Heart left ventricle (tissue), 16 donors: ENCODE measurements around the gene MAK. TPM values are rescaled to one million over a fixed set of nuclear protein-coding genes. Genes with fewer than 3 reads are reported as not detected.

Experiments
- ATAC-seq, 4 donors: fragments of 200-7000 bp; cut with Tn5 transposase; one replicate each; pipeline ENCODE4 v1.9.1; 2020 to 2022; ENCODE audit warnings: moderate library complexity in 4 of 4, mild to moderate bottlenecking in 3 of 4, moderate number of reproducible peaks in 1 of 4
- DNase-seq, 5 donors: peaks; one replicate each; pipeline ENCODE4 v3.0.0-alpha.2; 2020
- H3K27ac ChIP-seq, 12 donors: fragments of 200-600 bp; sonication (generic) in 4 of 12; one replicate each; pipeline versions ENCODE4 v1.5.0 to v1.8.0; 2016 to 2022; ENCODE audit warnings: mild to moderate bottlenecking in 2 of 12
- H3K27me3 ChIP-seq, 9 donors: fragments of 200-600 bp; sonication (generic) in 2 of 9; one replicate each; pipeline versions ENCODE4 v1.5.1 to v1.8.0; 2016 to 2022; ENCODE audit warnings: mild to moderate bottlenecking in 3 of 9
- H3K36me3 ChIP-seq, 9 donors: fragments of 200-600 bp; sonication (generic) in 2 of 9; one replicate each; pipeline versions ENCODE4 v1.5.0 to v1.8.0; 2018 to 2022; ENCODE audit warnings: mild to moderate bottlenecking in 2 of 9
- H3K4me1 ChIP-seq, 12 donors: fragments of 200-600 bp; sonication (generic) in 4 of 12; one replicate each; pipeline versions ENCODE4 v1.5.0 to v1.8.0; 2016 to 2022; ENCODE audit warnings: mild to moderate bottlenecking in 3 of 12
- H3K4me3 ChIP-seq, 12 donors: fragments of 200-600 bp; sonication (generic) in 4 of 12; one replicate each; pipeline versions ENCODE4 v1.5.0 to v1.8.0; 2017 to 2022; ENCODE audit warnings: mild to moderate bottlenecking in 9 of 12, moderate library complexity in 4 of 12
- H3K9me3 ChIP-seq, 12 donors: fragments of 200-600 bp; sonication (generic) in 4 of 12; one replicate each; pipeline versions ENCODE4 v1.5.0 to v1.8.0; 2016 to 2022; ENCODE audit warnings: mild to moderate bottlenecking in 1 of 12
- POLR2A ChIP-seq, 2 donors: fragments of 450-650 bp; IDR thresholded peaks; one replicate each; pipeline ENCODE4 v1.6.1; 2017; ENCODE audit warnings: antibody characterized with exemption in 2 of 2, mild to moderate bottlenecking in 2 of 2, moderate library complexity in 2 of 2
- WGBS, 4 donors: extraction: QIAGEN DNeasy Blood & Tissue Kit in 2 of 4; methylation state at CpG; one replicate each; pipeline versions ENCODE4 v1.1.5 to v1.1.7; 2013 to 2018; 5-methylcytosine and 5-hydroxymethylcytosine counted together
- intact Hi-C, 10 donors: fragments of 100-400 bp; cut with DNase I; formaldehyde crosslinking; loops; one replicate each; pipeline versions ENCODE4 v1.11.1 to v1.14.2; 2022
- polyA plus RNA-seq, 2 donors: library from polyadenylated mRNA; stranded (reverse); fragments of 200-250 nt; gene quantifications; one replicate each; pipeline ENCODE4 v1.2.3, GENCODE V29; 2013
- total RNA-seq, 9 donors: library from RNA; depleted of rRNA in 2 of 9; stranded (reverse); fragments of >200 nt in 2 of 9; fragmentation: NEBNext Ultra II Directional in 3 of 9; extraction: Animal tissue kit (Norgen Biotek cat#: 25700) in 3 of 9; gene quantifications; one replicate each; pipeline versions ENCODE4 v1.1.0 to v1.2.4, GENCODE V29; 2016 to 2023
- TF ChIP-seq, protein P1 (sequence below), 12 donors: fragments of 200-600 bp; sonication (generic) in 4 of 12; IDR thresholded peaks; one replicate each; pipeline versions ENCODE4 v1.5.0 to v1.8.0; 2018 to 2022; ENCODE audit warnings: antibody characterized with exemption in 12 of 12, mild to moderate bottlenecking in 5 of 12
- donor health status: ischemic (EF 13 %, LVEDD 7.1; RV severe dilation, severe dysfunction).
- donor health status: healthy with polysubstance abuse.
- donor health status: DM: no; HTN: yes; CAD: no.
- donor health status: DM: no; HTN: no; CAD: no.
- donor health status: ischemic (EF 25% LVEDD 6.9; RV normal size, moderate dysfunction).
- donor health status: ischemic (EF 25% LVEDD 5.7; RV mildly dilated, moderate dysfunction).
- donor health status: healthy.
- donor health status: DM: yes; HTN: yes; CAD: no.
- donor health status: ischemic (EF 35%, LVEDD 5.7; RV mildly dilated, moderate dysfunction).
- donor health status: nonischemic (EF 11% LVEDD 7.7; RV severe dilation, severe dysfunction).
- donor health status: DM: yes; HTN: yes; CAD: no.
- donor health status: PGD.
- donor health status: ischemic (EF 29% LVEDD 5.4; RV normal size, mild dysfunction).
- donor health status: nonischemic (EF 23%, LVEDD 6.1; RV moderate dilation, normal function).

The MAK gene
- total and polyA plus RNA-seq, 11 donors = 0.04 to 0.36 (median 0.15) TPM; not detected in 5

GRCh38 chr6:10730254-10730653, 108.1 kb downstream of the MAK start:
- Histone ChIP-seq H3K27ac (no peak overlapping the region), H3K9me3 (no peaks in the 10 kb centered on the region), H3K4me3 (no peak overlapping the region), H3K4me1 (peaks cover 0 to 26% (median 10%) of the 10 kb centered on the region in 12 donors), H3K27me3 (no peaks in the 10 kb centered on the region), H3K36me3 (peaks cover 0 to 88% (median 69%) of the 10 kb centered on the region in 9 donors)
- intact Hi-C loops = no loop called here
- no peak for TF ChIP-seq POLR2A (IDR thresholded peaks at IDR 0.05)
- TF ChIP-seq, protein P1, sequence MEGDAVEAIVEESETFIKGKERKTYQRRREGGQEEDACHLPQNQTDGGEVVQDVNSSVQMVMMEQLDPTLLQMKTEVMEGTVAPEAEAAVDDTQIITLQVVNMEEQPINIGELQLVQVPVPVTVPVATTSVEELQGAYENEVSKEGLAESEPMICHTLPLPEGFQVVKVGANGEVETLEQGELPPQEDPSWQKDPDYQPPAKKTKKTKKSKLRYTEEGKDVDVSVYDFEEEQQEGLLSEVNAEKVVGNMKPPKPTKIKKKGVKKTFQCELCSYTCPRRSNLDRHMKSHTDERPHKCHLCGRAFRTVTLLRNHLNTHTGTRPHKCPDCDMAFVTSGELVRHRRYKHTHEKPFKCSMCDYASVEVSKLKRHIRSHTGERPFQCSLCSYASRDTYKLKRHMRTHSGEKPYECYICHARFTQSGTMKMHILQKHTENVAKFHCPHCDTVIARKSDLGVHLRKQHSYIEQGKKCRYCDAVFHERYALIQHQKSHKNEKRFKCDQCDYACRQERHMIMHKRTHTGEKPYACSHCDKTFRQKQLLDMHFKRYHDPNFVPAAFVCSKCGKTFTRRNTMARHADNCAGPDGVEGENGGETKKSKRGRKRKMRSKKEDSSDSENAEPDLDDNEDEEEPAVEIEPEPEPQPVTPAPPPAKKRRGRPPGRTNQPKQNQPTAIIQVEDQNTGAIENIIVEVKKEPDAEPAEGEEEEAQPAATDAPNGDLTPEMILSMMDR (IDR thresholded peaks at IDR 0.05) = no peak
- peak in 3 of 4 donors; percentile 24 to 54 (median 29) for ATAC-seq
- no peak for DNase-seq
- WGBS, 4 donors = 65 to 67% (median 66%) methylated on average over 3 of the region's 3 CpGs

GRCh38 chr6:10725716-10726115, 112.6 kb downstream of the MAK start:
- intact Hi-C loops = loop anchor here in 1 of 10 donors (2.0 kb wide), 1 partner anchor 31 kb away; the partner anchor contains the start of genes C6orf52 and PAK1IP1
- Histone ChIP-seq H3K36me3 (peaks cover 0 to 56% (median 41%) of the 10 kb centered on the region in 9 donors), H3K4me3 (no peak overlapping the region), H3K27ac (peak overlapping the region in 1 of 12 donors; percentile 33), H3K4me1 (peaks cover 0 to 55% (median 38%) of the 10 kb centered on the region in 12 donors), H3K27me3 (no peaks in the 10 kb centered on the region), H3K9me3 (no peaks in the 10 kb centered on the region)
- ATAC-seq (no peak), DNase-seq (no peak)
- TF ChIP-seq, protein P1 (IDR thresholded peaks at IDR 0.05) = no peak
- no peak for TF ChIP-seq POLR2A (IDR thresholded peaks at IDR 0.05)
- 65 to 76% (median 70%) methylated on average over 9 of the region's 9 CpGs for WGBS, 4 donors

DNA sequence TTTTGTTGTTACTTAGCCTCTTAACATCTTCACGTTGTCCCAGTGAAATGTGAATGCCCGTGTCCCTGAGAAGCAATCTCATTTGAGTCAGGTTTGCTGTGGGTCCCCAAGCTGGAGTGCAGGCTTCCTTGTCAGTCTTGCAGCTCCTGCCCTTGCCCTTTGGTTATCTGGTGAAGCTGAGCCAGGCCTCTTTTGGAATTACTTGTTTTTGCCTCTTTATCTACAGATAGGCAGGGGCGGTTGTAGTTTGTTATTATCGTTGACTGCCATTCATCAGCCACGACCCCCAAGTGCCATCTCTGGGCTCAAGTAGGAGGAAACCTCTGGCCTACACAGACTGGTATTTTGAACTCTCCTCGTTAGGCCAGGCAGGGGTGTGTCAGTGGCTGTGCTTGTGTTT, 113.3 kb downstream of the MAK start:
- intact Hi-C loops = loop anchor here in 1 of 10 donors (2.0 kb wide), 1 partner anchor 30 kb away; the partner anchor contains the start of genes C6orf52 and PAK1IP1
- DNase-seq = no peak
- TF ChIP-seq, protein P1 (IDR thresholded peaks at IDR 0.05) = no peak
- no peak for TF ChIP-seq POLR2A (IDR thresholded peaks at IDR 0.05)
- Histone ChIP-seq H3K36me3 (peaks cover 0 to 50% (median 34%) of the 10 kb centered on the region in 9 donors), H3K27me3 (no peaks in the 10 kb centered on the region), H3K4me1 (peaks cover 0 to 49% (median 34%) of the 10 kb centered on the region in 12 donors), H3K4me3 (no peak overlapping the region), H3K9me3 (no peaks in the 10 kb centered on the region), H3K27ac (no peak overlapping the region)
- no peak for ATAC-seq
- WGBS, 4 donors = 37 to 51% (median 44%) methylated on average over 6 of the region's 6 CpGs

DNA sequence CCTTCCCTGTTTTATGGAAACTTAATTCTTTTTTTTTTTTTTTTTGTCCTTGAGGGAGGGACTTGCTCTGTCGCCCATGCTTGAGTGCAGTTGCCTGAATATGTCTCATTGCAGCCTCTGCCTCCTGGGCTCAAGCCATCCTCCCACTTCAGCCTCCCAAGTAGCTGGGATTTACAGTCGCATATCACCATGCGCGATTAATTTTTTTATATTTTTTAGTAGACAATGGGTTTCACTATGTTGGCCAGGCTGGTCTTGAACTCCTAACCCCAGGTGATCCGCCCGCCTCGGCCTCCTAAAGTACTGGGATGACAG, 114.8 kb downstream of the MAK start:
- Histone ChIP-seq H3K27ac (peak overlapping the region; percentile 19 to 94 (median 89)), H3K4me3 (peak overlapping the region; percentile 35 to 88 (median 72)), H3K27me3 (no peaks in the 10 kb centered on the region), H3K9me3 (peaks cover 0 to 8% (median 0%) of the 10 kb centered on the region in 12 donors), H3K4me1 (peaks cover 0 to 48% (median 31%) of the 10 kb centered on the region in 12 donors), H3K36me3 (peaks cover 0 to 34% (median 20%) of the 10 kb centered on the region in 9 donors)
- TF ChIP-seq POLR2A (IDR thresholded peaks at IDR 0.05) = no peak
- TF ChIP-seq, protein P1 (IDR thresholded peaks at IDR 0.05) = no peak
- WGBS, 4 donors = 20 to 26% (median 21%) methylated on average over 7 of the region's 7 CpGs
- no peak for DNase-seq
- intact Hi-C loops = loop anchor here in 5 of 10 donors (2.0 kb wide), 2 partner anchors 23 to 29 kb away; partner anchors contain the start of genes TMEM14B (in 5 of the 5), C6orf52 (in 1 of the 5) and PAK1IP1 (in 1 of the 5)
- peak in 1 of 4 donors; percentile 3 for ATAC-seq
